GM23338 (cell line): ENCODE results near the gene ADORA1. TPM values are rescaled to one million over a fixed set of nuclear protein-coding genes. Genes with fewer than 3 reads are reported as not detected.

Source experiments
- ATAC-seq: fragments of 200-7000 bp; cut with Tn5 transposase; 3 replicates; pipeline ENCODE4 v1.9.1; 2020
- DNase-seq: peaks from one replicate; pipeline ENCODE4 v3.0.0-alpha.2; 2015; ENCODE audit warnings: low spot score
- H2AFZ ChIP-seq: fragments of 200-600 bp; sonication (generic); 2 replicates; pipeline ENCODE4 v1.8.0; 2016; ENCODE audit warnings: antibody characterized with exemption, mild to moderate bottlenecking, moderate library complexity
- H3F3A ChIP-seq: fragments of 200-600 bp; sonication (generic); replicated peaks from 2 replicates; pipeline ENCODE4 v1.8.0; 2017; ENCODE audit warnings: antibody characterized with exemption, mixed run types, low read depth
- H3K27ac ChIP-seq: fragments of 200-600 bp; sonication (generic); 2 replicates; pipeline ENCODE4 v1.6.1; 2016; ENCODE audit warnings: low read depth
- H3K27me3 ChIP-seq: fragments of 200-600 bp; sonication (generic); 2 replicates; pipeline ENCODE4 v1.8.0; 2016; ENCODE audit warnings: mild to moderate bottlenecking, mixed run types, moderate library complexity; ENCODE audit not compliant: insufficient read depth
- H3K36me3 ChIP-seq: fragments of 200-600 bp; sonication (generic); 2 replicates; pipeline ENCODE4 v1.8.0; 2016; ENCODE audit warnings: mild to moderate bottlenecking; ENCODE audit not compliant: insufficient read depth
- H3K4me1 ChIP-seq: fragments of 200-600 bp; sonication (generic); 2 replicates; pipeline ENCODE4 v1.8.0; 2016; ENCODE audit warnings: mild to moderate bottlenecking, moderate library complexity; ENCODE audit not compliant: insufficient read depth
- H3K4me2 ChIP-seq: fragments of 200-600 bp; sonication (generic); 2 replicates; pipeline ENCODE4 v1.7.1; 2017; ENCODE audit warnings: mixed run types
- H3K4me3 ChIP-seq: fragments of 200-600 bp; sonication (generic); 2 replicates; pipeline ENCODE4 v1.6.1; 2016; ENCODE audit warnings: mixed run types
- H3K79me2 ChIP-seq: fragments of 200-600 bp; sonication (generic); replicated peaks from 2 replicates; pipeline ENCODE4 v1.8.0; 2017; ENCODE audit warnings: mild to moderate bottlenecking; ENCODE audit not compliant: insufficient read depth
- H3K9me2 ChIP-seq: fragments of 200-600 bp; sonication (generic); 2 replicates; pipeline ENCODE4 v1.8.0; 2017; ENCODE audit not compliant: insufficient read depth
- H4K20me1 ChIP-seq: fragments of 200-600 bp; sonication (generic); replicated peaks from 2 replicates; pipeline ENCODE4 v1.8.0; 2017; ENCODE audit warnings: mild to moderate bottlenecking; ENCODE audit not compliant: insufficient read depth
- H3K27ac Mint-ChIP-seq: 2 replicates; pipeline ENCODE4 v1.8.0; 2020; ENCODE audit warnings: inconsistent platforms, mild to moderate bottlenecking, moderate library complexity, mixed read lengths
- H3K27me3 Mint-ChIP-seq: 3 replicates; pipeline ENCODE4 v1.8.0; 2022; ENCODE audit warnings: low read depth, mild to moderate bottlenecking, moderate library complexity, mixed read lengths, inconsistent platforms; ENCODE audit not compliant: insufficient read depth, poor library complexity
- H3K36me3 Mint-ChIP-seq: 3 replicates; pipeline ENCODE4 v1.8.0; 2021; ENCODE audit warnings: low read depth, mild to moderate bottlenecking, inconsistent platforms, moderate library complexity, mixed read lengths
- H3K4me1 Mint-ChIP-seq: 3 replicates; pipeline ENCODE4 v1.8.0; 2020; ENCODE audit warnings: mild to moderate bottlenecking, inconsistent platforms, mixed read lengths
- H3K4me3 Mint-ChIP-seq: 3 replicates; pipeline ENCODE4 v1.8.0; 2021; ENCODE audit warnings: moderate library complexity, mild to moderate bottlenecking, inconsistent platforms, mixed read lengths
- H3K9me3 Mint-ChIP-seq: 3 replicates; pipeline ENCODE4 v1.8.0; 2020; ENCODE audit warnings: moderate library complexity, mild to moderate bottlenecking, inconsistent platforms, mixed read lengths
- CREB1 ChIP-seq: fragments of 250-450 bp; sonication (Bioruptor Pico); IDR thresholded peaks from 2 replicates; pipeline ENCODE4 v1.5.0; 2020; ENCODE audit warnings: low read depth, mild to moderate bottlenecking, moderate library complexity
- ETS1 ChIP-seq: IDR thresholded peaks from 2 replicates; pipeline ENCODE4 v1.6.1; 2016; ENCODE audit warnings: antibody characterized with exemption
- EZH2 ChIP-seq: fragments of 200-600 bp; sonication (generic); IDR thresholded peaks from one replicate; pipeline ENCODE4 v1.8.0; 2017; ENCODE audit warnings: antibody characterized with exemption, mild to moderate bottlenecking, low read depth; ENCODE audit not compliant: unreplicated experiment
- EZH2phosphoT487 ChIP-seq: fragments of 200-600 bp; sonication (generic); IDR thresholded peaks from one replicate; pipeline ENCODE4 v1.8.1; 2018; ENCODE audit warnings: antibody characterized with exemption; ENCODE audit not compliant: unreplicated experiment
- JUNB ChIP-seq: IDR thresholded peaks from one replicate; pipeline ENCODE4 v1.6.1; 2016; ENCODE audit warnings: antibody characterized with exemption; ENCODE audit not compliant: unreplicated experiment
- NANOG ChIP-seq: IDR thresholded peaks from 2 replicates; pipeline ENCODE4 v1.6.1; 2016; ENCODE audit warnings: antibody characterized with exemption, borderline replicate concordance
- POLR2AphosphoS5 ChIP-seq: IDR thresholded peaks from 2 replicates; pipeline ENCODE4 v1.6.1; 2016; ENCODE audit warnings: antibody characterized with exemption, low read depth
- STAT1 ChIP-seq: IDR thresholded peaks from one replicate; pipeline ENCODE4 v1.6.1; 2016; ENCODE audit warnings: antibody characterized with exemption; ENCODE audit not compliant: unreplicated experiment
- ZNF114 ChIP-seq: fragments of 250-450 bp; sonication (Bioruptor Pico); IDR thresholded peaks from 2 replicates; pipeline ENCODE4 v1.5.0; 2020; ENCODE audit warnings: mild to moderate bottlenecking, moderate library complexity
- ZNF331 ChIP-seq: fragments of 250-450 bp; sonication (Bioruptor Pico); IDR thresholded peaks from 2 replicates; pipeline ENCODE4 v1.5.0; 2020; ENCODE audit warnings: low read depth, mild to moderate bottlenecking, moderate library complexity
- ZNF462 ChIP-seq: fragments of 250-450 bp; sonication (Bioruptor Pico); IDR thresholded peaks from 2 replicates; pipeline ENCODE4 v1.5.0; 2020; ENCODE audit warnings: mild to moderate bottlenecking, moderate library complexity
- polyA plus RNA-seq: library from polyadenylated mRNA; unstranded; fragments of >200 nt; fragmentation: Nextera tagmentation; extraction: Ambion mirVana; gene quantifications from 2 replicates; pipeline ENCODE4 v1.2.1, GENCODE V29; 2016
- total RNA-seq: library from RNA; depleted of rRNA; stranded (reverse); fragments of >200 nt; shearing (Covaris generic); gene quantifications from 2 replicates; pipeline ENCODE4 v1.2.3, GENCODE V29; 2014
- TF ChIP-seq, protein P1 (sequence below): IDR thresholded peaks from one replicate; pipeline ENCODE4 v1.6.1; 2018; ENCODE audit warnings: antibody characterized with exemption; ENCODE audit not compliant: unreplicated experiment
- TF ChIP-seq, protein P2 (sequence below), 2 experiments: fragments of 200-600 bp in 1 of 2; sonication (generic) in 1 of 2; conservative IDR thresholded peaks; 2 replicates each; pipeline versions ENCODE4 v1.5.1 to v1.6.1; 2016 to 2017; ENCODE audit warnings: antibody characterized with exemption in 2 of 2, low read depth in 2 of 2, mild to moderate bottlenecking in 2 of 2, moderate library complexity in 1 of 2

Gene ADORA1
- total and polyA plus RNA-seq, 2 experiments from 2014 or later = 0.63 to 1.8 TPM

- peaks cover 3% of the 10 kb centered on the region; the same call in 1 of the 2 replicates for H3K36me3 ChIP-seq
- DNase-seq (no peak), ATAC-seq (no peak)
- no peak overlapping the region for H3K4me3 ChIP-seq
- Mint-ChIP-seq H3K36me3 (peaks cover 10% of the 10 kb centered on the region), H3K27me3 (peaks cover 2% of the 10 kb centered on the region), H3K27ac (no peak overlapping the region), H3K9me3 (peaks cover 18% of the 10 kb centered on the region), H3K4me3 (no peak overlapping the region), H3K4me1 (no peaks in the 10 kb centered on the region; the same call in 2 of the 3 replicates)
- no peaks in the 10 kb centered on the region; the same call in 1 of the 2 replicates for H3K9me2 ChIP-seq
- H3K4me1 ChIP-seq = no peaks in the 10 kb centered on the region
- H3K4me2 ChIP-seq = no peak overlapping the region
- no peaks in the 10 kb centered on the region for H3F3A ChIP-seq
- no peak overlapping the region for H3K27ac ChIP-seq
- no peak overlapping the region for H2AFZ ChIP-seq
- TF ChIP-seq JUNB = no peak
- TF ChIP-seq EZH2 = no peak
- no peak for TF ChIP-seq POLR2AphosphoS5
- no peak for TF ChIP-seq CREB1
- no peak for TF ChIP-seq ZNF462 (CRISPR knock-in tag)
- TF ChIP-seq ETS1 = no peak
- TF ChIP-seq NANOG = no peak
- TF ChIP-seq, protein P1, sequence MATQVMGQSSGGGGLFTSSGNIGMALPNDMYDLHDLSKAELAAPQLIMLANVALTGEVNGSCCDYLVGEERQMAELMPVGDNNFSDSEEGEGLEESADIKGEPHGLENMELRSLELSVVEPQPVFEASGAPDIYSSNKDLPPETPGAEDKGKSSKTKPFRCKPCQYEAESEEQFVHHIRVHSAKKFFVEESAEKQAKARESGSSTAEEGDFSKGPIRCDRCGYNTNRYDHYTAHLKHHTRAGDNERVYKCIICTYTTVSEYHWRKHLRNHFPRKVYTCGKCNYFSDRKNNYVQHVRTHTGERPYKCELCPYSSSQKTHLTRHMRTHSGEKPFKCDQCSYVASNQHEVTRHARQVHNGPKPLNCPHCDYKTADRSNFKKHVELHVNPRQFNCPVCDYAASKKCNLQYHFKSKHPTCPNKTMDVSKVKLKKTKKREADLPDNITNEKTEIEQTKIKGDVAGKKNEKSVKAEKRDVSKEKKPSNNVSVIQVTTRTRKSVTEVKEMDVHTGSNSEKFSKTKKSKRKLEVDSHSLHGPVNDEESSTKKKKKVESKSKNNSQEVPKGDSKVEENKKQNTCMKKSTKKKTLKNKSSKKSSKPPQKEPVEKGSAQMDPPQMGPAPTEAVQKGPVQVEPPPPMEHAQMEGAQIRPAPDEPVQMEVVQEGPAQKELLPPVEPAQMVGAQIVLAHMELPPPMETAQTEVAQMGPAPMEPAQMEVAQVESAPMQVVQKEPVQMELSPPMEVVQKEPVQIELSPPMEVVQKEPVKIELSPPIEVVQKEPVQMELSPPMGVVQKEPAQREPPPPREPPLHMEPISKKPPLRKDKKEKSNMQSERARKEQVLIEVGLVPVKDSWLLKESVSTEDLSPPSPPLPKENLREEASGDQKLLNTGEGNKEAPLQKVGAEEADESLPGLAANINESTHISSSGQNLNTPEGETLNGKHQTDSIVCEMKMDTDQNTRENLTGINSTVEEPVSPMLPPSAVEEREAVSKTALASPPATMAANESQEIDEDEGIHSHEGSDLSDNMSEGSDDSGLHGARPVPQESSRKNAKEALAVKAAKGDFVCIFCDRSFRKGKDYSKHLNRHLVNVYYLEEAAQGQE = no peak
- no peak for TF ChIP-seq EZH2phosphoT487
- TF ChIP-seq STAT1 = no peak
- no peak for TF ChIP-seq ZNF114
- TF ChIP-seq, protein P2, sequence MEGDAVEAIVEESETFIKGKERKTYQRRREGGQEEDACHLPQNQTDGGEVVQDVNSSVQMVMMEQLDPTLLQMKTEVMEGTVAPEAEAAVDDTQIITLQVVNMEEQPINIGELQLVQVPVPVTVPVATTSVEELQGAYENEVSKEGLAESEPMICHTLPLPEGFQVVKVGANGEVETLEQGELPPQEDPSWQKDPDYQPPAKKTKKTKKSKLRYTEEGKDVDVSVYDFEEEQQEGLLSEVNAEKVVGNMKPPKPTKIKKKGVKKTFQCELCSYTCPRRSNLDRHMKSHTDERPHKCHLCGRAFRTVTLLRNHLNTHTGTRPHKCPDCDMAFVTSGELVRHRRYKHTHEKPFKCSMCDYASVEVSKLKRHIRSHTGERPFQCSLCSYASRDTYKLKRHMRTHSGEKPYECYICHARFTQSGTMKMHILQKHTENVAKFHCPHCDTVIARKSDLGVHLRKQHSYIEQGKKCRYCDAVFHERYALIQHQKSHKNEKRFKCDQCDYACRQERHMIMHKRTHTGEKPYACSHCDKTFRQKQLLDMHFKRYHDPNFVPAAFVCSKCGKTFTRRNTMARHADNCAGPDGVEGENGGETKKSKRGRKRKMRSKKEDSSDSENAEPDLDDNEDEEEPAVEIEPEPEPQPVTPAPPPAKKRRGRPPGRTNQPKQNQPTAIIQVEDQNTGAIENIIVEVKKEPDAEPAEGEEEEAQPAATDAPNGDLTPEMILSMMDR (conservative IDR thresholded peaks at IDR 0.05; ENCODE audit: low read depth in 2 of 2) = no peak
- no peak for TF ChIP-seq ZNF331 (CRISPR knock-in tag)
- H4K20me1 ChIP-seq = no peaks in the 10 kb centered on the region
- H3K27me3 ChIP-seq = no peaks in the 10 kb centered on the region
- no peaks in the 10 kb centered on the region for H3K79me2 ChIP-seq
Measured at GRCh38 chr1:203096566-203096965, 31.0 kb upstream of the ADORA1 start.
